Measurements from ENCODE around the gene MC1R. TPM values are rescaled to one million over a fixed set of nuclear protein-coding genes. Genes with fewer than 3 reads are reported as not detected.

MC1R gene
- total RNA-seq, result 13.2 TPM

GRCh38 chr16:89918453-89919347, at the start of gene MC1R:
Gene MC1R (plus strand): TSS chr16:89918862. CDS start chr16:89919259, 397 bp downstream.
- Histone ChIP-seq H3K27me3 (no peaks in the 10 kb centered on the region), H3K4me1 (peaks cover 16 to 28% of the 10 kb centered on the region in 2 donors), H3K27ac (peak within 1 kb of the TSS in 1 of 2 donors; percentile 19), H3K36me3 (no peaks in the 10 kb centered on the region), H3K9me3 (no peaks in the 10 kb centered on the region), H3K4me3 (peak within 1 kb of the TSS; percentile 36 to 63)
- intact Hi-C loops (cut with DNase I), result no loop called here
- TF ChIP-seq CTCF (IDR thresholded peaks at IDR 0.05), result peak in 2 of 3 experiments; percentile 43
- no peak for DNase-seq (ENCODE audit: low spot score in 2 of 2)

GRCh38 chr16:89869911-89870310, 48.8 kb upstream of the MC1R start:
- peaks cover 2 to 3% of the 10 kb centered on the region in 2 donors for H3K36me3 ChIP-seq
- intact Hi-C loops (cut with DNase I), result loop anchor here (5.0 kb wide), 2 partner anchors 152 to 378 kb away; partner anchors contain the start of gene ANKRD11
- no peak overlapping the region for H3K27ac ChIP-seq
- peaks cover 0 to 9% of the 10 kb centered on the region in 2 donors for H3K4me1 ChIP-seq
- H3K4me3 ChIP-seq, result no peak overlapping the region
- TF ChIP-seq CTCF (IDR thresholded peaks at IDR 0.05), result no peak
- peaks cover 0 to 9% of the 10 kb centered on the region in 2 donors for H3K9me3 ChIP-seq
- no peaks in the 10 kb centered on the region for H3K27me3 ChIP-seq
- no peak for DNase-seq (ENCODE audit: low spot score in 2 of 2)

GRCh38 chr16:89870440-89870839, 48.2 kb upstream of the MC1R start:
- H3K4me3 ChIP-seq, result no peak overlapping the region
- no peak overlapping the region for H3K27ac ChIP-seq
- H3K36me3 ChIP-seq, result peaks cover 6% of the 10 kb centered on the region in 2 donors
- intact Hi-C loops (cut with DNase I), result loop anchor here (5.0 kb wide), 2 partner anchors 152 to 378 kb away; partner anchors contain the start of gene ANKRD11
- no peak for TF ChIP-seq CTCF (IDR thresholded peaks at IDR 0.05)
- no peak for DNase-seq (ENCODE audit: low spot score in 2 of 2)
- H3K4me1 ChIP-seq, result peaks cover 0 to 9% of the 10 kb centered on the region in 2 donors
- H3K27me3 ChIP-seq, result no peaks in the 10 kb centered on the region
- H3K9me3 ChIP-seq, result peaks cover 0 to 9% of the 10 kb centered on the region in 2 donors

- no peak for TF ChIP-seq CTCF (IDR thresholded peaks at IDR 0.05)
- Histone ChIP-seq H3K4me3 (no peak overlapping the region), H3K27ac (no peak overlapping the region), H3K9me3 (peaks cover 0 to 9% of the 10 kb centered on the region in 2 donors), H3K27me3 (no peaks in the 10 kb centered on the region), H3K36me3 (peaks cover 6% of the 10 kb centered on the region in 2 donors), H3K4me1 (peaks cover 0 to 9% of the 10 kb centered on the region in 2 donors)
- intact Hi-C loops (cut with DNase I), result loop anchor here (2.0 to 5.0 kb wide), 5 partner anchors 55 to 380 kb away; partner anchors contain the start of genes ANKRD11, FANCA, SPATA2L and VPS9D1
- DNase-seq (ENCODE audit: low spot score in 2 of 2), result no peak
Measured at GRCh38 chr16:89871895-89872294, 46.8 kb upstream of the MC1R start.

GRCh38 chr16:89873109-89873971, 45.3 kb upstream of the MC1R start, which contains the start of gene TCF25:
Gene TCF25 (plus strand): TSS chr16:89873592. CDS start chr16:89873668, 76 bp downstream.
- Histone ChIP-seq H3K4me3 (peak within 1 kb of the TSS; percentile 70 to 87), H3K36me3 (peaks cover 9 to 13% of the 10 kb centered on the region in 2 donors), H3K27ac (peak within 1 kb of the TSS; percentile 98 to 100), H3K9me3 (no peaks in the 10 kb centered on the region), H3K4me1 (peaks cover 0 to 9% of the 10 kb centered on the region in 2 donors), H3K27me3 (no peaks in the 10 kb centered on the region)
- DNase-seq (ENCODE audit: low spot score in 2 of 2), result peak in 1 of 2 donors; percentile 82
- intact Hi-C loops (cut with DNase I), result loop anchor here (1.0 to 5.0 kb wide), 6 partner anchors 57 to 381 kb away; partner anchors contain the start of genes ANKRD11, CHMP1A, FANCA and SPATA2L
- no peak for TF ChIP-seq CTCF (IDR thresholded peaks at IDR 0.05)
